Fibroblast of skin of right biceps (primary cell): ENCODE results near the gene ZNF718.
A peak's percentile ranks its signal among the peaks of the same experiment; 100 is the strongest.
"Not testable (repeated sequence)": the region's sequence is repeated elsewhere in the genome, so short reads cannot be mapped to it uniquely, and the experiment has no call there.

ENCODE experiments used
- DNase-seq: peaks from one replicate; pipeline ENCODE4 v3.0.0-alpha.2; 2013

ZNF718 gene

DNA sequence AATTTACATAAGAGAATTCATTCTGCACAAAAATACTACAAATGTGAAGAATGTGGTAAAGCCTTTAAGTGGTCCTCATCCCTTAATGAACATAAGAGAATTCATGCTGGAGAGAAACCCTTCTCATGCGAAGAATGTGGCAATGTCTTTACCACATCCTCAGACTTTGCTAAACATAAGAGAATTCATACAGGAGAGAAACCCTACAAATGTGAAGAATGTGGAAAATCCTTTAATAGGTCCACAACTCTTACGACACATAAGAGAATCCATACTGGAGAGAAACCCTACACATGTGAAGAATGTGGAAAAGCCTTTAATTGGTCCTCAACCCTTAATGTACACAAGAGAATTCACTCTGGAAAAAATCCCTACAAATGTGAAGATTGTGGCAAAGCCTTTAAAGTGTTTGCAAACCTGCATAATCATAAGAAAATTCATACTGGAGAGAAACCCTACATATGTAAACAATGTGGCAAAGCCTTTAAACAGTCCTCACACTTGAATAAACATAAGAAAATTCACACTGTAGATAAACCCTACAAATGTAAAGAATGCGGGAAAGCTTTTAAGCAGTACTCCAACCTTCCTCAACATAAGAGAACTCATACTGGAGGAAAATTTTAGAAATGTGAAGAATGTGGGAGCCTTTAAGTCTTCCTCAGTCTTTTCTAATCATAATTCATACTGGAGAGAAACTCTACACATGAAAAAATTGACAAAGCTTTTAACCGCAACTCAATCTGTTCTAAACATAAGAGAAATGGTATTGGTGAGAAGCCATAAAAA lies 37.4 kb downstream of the ZNF718 start:
- DNase-seq: no peak

DNA sequence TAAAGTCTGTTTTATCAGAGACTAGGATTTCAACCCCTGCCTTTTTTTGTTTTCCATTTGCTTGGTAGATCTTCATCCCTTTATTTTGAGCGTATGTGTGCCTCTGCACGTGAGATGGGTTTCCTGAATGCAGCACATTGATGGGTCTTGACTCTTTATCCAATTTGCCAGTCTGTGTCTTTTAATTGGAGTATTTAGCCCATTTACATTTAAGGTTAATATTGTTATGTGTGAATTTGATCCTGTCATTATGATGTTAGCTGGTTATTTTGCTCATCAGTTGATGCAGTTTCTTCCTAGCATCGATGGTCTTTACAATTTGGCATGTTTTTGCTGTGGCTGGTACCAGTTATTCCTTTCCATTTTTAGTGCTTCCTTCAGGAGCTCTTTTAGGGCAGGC lies 45.3 kb downstream of the ZNF718 start:
- not testable (repeated sequence) for DNase-seq

DNA sequence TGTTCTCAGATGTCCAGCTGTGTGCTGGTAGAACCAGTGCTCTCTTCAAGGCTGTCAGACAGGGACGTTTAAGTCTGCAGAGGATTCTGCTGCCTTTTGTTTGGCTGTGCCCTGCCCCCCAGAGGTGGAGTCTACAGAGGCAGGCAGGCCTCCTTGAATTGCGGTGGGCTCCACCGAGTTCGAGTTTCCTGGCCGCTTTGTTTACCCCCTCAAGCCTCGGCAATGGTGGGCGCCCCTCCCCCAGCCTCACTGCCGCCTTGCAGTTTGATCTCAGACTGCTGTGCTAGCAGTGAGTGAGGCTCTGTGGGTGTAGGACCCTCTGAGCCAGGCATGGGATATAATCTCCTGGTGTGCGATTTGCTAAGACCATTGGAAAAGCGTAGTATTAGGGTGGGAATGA lies 47.0 kb downstream of the ZNF718 start:
- DNase-seq: not testable (repeated sequence)

DNA sequence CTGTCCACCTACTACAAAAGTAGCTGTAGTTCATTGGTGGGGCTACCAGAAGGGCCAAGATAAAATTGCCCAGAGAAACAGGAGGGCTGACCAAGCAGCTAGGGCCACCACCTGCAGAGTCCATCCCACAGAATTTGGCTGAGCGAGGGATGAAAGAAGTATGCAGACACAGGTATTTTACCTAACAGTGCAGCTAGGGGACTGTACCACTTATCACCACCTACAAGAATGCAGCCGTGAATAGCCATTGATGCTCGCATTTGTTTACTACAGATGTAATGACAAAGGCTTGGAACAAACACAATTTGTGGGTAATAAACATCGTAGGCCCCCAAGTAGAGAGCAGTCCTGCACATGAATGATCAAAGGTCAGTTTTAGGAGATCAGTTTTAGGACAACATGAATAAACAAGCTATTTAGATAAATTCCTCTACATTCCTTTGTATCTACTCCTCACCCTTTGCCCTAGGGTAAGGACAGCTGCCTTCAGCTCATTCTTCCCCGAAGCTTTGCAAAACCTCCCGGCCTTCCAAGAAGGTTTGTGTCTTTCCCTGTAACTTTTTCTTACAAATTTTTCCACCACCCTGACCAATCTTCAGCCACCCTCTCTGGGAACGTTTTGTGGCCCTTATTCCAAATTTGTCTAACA lies 49.5 kb downstream of the ZNF718 start:
- DNase-seq: no peak

DNA sequence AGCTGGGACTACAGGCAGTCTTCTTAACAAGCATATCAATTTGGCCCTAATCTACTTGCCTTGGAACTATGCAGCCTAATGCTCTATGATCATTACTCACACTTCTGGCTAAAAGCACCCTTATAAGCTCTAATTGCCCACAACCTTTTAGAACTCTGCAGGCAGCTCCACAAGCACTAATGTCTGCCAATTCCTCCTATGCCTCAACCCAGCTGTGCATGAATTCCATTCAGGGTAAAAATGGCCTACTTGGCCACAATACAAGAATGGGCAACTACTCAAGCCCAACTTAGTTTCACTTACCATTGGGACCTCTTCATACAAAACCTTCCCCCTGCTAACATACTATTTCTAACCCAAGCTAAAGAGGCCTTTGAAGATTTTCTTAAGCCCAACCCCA lies 51.7 kb downstream of the ZNF718 start:
- DNase-seq: no peak

DNA sequence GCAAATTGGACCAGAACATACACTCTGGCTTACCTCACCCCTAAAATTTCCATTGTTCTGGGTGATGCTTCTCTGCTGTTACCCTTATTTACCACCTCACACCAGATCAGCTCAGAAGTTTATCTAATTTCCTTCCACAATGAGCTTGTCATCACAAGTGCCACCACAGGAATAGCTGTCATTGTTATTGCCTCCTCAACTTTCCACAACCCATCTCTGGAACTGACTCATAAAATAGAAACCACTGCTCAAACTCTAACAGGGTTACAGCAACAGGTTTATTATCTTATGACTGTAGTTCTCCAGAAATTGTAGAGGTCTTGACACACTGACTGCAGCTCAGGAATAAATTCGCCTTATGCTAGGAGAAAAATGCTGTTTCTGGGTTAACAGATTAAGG lies 52.7 kb downstream of the ZNF718 start:
- DNase-seq: no peak

DNA sequence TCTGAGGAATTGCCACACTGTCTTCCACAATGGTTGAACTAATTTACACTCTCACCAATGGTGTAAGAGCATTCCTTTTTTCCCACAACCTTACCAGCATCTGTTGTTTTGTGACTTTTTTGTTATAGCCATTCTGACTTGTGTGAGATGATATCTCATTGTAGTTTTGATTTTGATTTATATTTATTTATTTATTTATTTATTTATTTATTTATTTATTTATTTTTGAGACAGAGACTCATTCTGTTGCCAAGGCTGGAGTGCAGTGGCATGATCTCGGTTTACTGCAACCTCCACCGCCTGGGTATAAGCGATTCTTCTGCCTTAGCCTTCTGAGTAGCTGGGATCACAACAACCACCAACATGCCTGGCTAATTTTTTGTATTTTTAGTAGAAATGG lies 57.9 kb downstream of the ZNF718 start:
- DNase-seq: not testable (repeated sequence)

DNA sequence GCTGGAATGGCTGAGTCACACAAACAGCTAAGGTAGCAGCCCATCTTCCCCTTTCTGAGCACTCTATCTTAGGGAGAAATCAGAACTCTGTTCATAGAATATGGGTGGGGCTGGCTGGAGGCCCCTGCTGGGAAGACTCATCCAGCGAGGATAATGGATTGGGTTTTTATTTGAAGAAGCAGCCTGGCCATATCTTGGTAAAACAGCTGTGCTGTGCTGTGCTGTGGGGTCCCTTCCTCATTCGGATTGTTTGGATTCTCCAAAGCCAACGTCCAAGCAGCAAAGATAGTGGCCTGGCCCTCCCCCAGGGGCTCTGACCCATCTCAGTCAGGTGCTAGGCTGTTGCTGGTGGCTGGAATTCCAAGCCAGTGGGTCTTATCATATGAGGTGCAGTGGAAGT lies 63.8 kb downstream of the ZNF718 start:
- DNase-seq: no peak

DNA sequence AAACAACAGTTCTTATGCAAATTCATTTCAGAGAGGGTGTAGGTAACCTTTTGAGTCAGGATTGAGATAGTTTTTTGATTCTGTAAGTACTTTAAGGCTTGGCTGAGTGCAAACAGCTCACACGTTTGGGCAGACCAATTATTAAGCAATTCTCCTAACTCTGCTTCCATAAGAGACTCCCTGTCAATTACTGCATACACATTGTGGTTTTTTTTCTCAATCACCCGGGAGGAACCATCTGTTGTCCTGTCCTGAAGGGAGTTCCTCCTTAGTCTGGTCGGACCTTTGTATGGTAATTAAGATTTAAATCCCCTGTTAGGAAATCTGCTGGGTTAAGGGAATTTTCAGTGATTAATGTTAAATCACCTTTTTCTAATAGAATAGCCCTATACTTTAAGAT lies 70.9 kb downstream of the ZNF718 start:
- not testable (repeated sequence) for DNase-seq

DNA sequence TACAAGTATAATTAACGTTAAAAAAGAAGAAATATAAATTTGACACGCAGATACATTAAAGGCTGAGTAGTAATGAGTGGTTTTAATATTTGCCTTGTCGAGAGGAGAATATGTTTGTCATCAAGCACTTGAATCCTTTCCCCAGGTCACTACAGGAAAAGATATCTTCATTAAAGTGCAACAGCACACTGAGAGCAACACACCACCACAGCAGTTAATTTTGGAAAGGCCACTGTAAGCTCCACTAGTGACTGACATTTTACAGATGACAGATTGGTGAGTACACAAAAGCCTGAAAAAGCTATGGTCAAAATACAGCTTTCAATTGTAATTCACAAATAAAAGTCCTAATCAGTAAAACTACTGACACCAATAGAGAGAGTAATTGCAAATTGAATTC lies 76.6 kb downstream of the ZNF718 start:
- DNase-seq: no peak

DNA sequence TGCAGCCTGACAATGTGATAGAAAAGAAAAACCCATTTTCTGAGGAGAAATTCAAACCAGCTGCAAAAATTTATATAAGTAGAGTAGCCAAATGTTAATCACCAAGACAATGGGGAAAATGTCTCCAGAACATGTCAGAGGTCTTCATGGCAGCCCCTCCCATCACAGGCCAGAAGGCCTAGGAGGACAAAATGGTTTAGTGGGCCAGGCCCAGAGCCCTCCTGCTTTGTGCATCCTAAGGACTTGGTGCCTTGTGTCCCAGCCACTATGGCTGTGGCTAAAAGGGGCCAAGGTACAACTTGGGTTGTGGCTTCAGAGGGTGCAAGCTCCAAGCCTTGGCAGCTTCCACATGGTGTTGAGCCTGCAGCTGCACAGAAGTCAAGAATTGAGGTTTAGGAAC lies 78.5 kb downstream of the ZNF718 start:
- DNase-seq: not testable (repeated sequence)

DNA sequence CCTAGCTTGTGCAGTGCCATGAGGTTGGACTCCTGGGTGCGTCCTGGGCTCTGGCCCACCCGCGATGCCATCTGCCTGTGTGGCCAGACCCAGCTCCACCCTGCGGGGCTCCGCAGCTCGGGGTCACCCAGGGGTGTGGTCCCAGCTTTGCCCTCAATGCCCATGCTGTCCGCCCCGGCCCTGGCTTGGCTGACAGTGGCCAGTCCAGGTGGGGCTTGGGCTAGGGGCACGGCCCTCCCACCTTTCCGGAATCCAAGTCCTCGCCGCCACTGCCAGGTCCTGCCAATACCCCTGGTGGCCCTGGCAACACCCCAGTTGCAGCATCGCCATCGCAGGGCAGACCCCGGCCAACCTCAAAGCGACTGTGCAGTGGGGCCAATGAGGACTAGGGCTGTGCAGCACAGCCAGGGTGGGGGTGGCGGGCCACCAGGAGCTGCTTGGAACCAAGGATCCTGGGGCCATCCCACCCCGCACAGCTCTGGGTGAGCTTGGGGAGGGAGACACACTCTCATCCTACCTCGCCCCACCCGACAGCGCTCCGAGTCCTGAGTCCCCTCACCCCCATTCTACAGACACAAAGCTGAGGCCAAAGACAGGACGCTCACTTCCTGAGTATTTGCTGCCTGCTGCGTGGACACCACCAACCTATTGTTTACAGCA lies 80.9 kb downstream of the ZNF718 start:
- no peak for DNase-seq

DNA sequence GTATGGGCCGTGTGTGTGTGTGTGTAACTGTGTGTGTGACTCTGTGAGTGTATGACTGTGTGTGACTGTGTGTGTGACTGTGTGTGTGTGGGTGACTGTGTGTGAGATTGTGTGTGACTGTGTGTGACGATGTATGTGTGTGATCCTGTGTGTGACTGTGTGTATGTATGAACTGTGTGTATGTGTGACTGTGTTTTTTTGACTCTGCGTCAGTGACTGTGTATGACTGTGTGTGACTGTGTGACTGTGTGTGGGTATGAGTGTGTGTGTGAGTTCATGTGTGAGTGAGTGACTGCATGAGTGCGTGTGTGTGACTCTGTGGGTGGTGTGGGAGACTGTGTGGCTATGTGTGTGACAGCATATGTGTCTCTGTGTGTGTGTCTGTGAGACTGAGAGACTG lies 81.8 kb downstream of the ZNF718 start:
- DNase-seq: no peak

DNA sequence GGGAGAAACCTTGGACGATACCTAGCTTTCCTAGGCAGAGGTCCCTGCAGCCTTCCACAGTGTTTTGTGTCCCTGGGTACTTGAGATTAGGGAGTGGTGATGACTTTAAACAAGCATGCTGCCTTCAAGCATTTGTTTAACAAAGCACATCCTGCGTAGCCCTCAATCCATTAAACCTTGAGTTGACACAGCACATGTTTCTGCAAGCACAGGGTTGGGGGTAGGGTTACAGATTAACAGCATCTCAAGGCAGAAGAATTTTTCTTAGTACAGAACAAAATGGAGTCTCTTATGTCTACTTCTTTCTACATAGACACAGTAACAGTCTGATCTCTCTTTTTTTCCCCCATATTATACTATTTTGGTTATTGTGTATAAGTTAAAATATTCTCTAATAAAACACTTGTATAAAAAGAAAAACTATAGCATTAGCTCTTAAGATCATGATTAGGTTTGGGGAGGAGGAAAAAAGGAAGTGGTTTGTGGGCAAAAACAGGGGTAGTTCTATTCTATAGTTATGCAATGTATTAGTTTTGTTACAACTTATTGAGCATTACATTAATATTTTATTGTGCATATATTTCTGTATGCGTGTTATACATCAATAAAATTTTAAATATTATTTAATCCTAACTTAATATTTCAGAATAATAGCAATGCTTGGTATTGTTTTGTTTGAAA lies 84.3 kb downstream of the ZNF718 start:
- not testable (repeated sequence) for DNase-seq

DNA sequence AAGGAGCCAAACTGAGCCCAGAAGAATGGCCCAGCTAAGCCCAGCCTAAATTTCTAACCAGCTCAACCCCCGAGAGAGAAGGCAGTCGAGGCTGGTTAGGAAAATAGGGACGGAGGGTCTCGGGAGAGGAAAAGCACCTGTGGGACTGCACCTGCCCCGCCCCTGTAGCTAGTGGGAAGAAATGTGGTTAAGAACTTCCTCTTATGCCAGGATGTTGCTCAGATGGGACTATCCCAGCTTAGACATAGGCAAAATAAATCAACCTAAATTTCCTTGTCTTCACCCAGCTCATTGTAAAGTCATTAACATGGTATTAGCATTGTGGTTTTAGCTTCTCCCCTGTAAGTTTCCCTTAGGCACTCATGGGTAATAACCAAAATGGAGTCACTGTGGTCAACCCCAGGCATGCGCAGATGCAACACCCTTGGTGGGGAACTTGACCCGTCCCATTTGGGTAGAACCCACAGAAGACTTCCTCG lies 86.8 kb downstream of the ZNF718 start:
- DNase-seq: no peak

DNA sequence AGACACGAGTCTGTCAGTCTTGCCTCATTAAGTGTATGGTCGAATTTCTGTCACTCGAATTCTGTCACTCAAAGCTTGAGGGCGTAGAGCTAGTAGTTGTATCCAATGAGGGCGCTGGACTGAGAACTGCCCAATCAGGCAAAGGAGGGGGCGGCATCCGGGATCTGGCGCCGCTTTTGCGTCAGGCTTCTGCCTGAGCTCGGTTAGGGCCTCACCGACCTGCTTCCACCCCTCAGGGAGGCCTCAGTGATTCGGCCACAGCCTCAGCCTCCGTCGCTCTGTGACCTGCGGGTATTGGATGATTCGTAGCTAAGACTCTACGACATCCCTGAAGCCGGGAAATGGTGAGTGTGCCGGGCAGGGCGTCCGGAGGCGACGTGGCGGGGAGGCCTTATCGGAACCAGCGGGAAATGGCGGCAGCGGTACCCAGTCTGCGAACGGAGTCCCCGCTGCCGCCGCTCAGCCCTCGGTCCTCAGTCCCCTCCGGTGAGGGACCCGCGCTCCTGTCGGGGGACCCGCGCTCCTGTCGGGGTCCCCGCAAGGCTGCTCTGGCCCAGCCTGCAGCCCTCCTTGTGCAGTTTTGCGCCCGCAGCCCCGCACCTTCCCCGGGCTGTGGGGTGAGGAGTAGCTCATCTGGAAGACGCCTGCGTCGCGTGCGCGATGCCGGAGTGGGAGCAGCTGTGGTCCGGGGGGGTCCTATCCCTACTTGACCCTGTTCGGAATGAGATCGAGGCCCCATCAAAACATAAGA lies 88.3 kb downstream of the ZNF718 start:
- DNase-seq: peak; percentile 86

DNA sequence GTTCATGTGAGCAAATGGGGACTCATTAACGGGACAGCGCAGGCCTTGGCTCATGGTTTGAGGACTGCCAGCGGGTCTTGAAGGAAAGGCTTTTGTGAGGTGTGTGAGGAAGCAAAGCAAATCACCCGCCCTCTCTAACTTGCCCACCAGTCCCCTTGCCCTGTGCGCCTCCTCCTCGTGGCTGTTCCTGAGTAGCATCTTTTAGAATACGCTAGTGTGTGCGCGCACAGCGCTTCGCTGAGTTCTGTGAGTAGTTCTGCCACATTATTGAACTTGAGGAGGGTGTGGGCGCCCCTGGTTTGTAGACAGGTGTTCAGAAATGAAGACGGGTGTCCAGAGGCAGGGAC lies 88.9 kb downstream of the ZNF718 start:
- peak; percentile 26 for DNase-seq
